NT2/D1 (cell line): ENCODE data around the gene FAF1.
"Not testable (repeated sequence)": the region's sequence is repeated elsewhere in the genome, so short reads cannot be mapped to it uniquely, and the experiment has no call there.

Experiments used
- DNase-seq: peaks from one replicate; pipeline ENCODE4 v3.0.0-alpha.2; 2011; ENCODE audit warnings: low read depth, low spot score
- H3K27me3 ChIP-seq: 2 replicates; pipeline ENCODE4 v1.6.0; 2011; ENCODE audit warnings: mild to moderate bottlenecking; ENCODE audit not compliant: insufficient read length, insufficient read depth
- H3K36me3 ChIP-seq: 2 replicates; pipeline ENCODE4 v1.6.1; 2011; ENCODE audit warnings: mild to moderate bottlenecking, low read length, mixed read lengths; ENCODE audit not compliant: insufficient read depth, insufficient read length
- H3K4me1 ChIP-seq: 2 replicates; pipeline ENCODE4 v1.5.1; 2011; ENCODE audit not compliant: insufficient read depth, insufficient read length
- H3K4me3 ChIP-seq: 2 replicates; pipeline ENCODE4 v1.5.1; 2011; ENCODE audit warnings: low read depth; ENCODE audit not compliant: insufficient read length
- H3K9ac ChIP-seq: 2 replicates; pipeline ENCODE4 v1.6.0; 2011; ENCODE audit warnings: low read depth; ENCODE audit not compliant: insufficient read length
- H3K9me3 ChIP-seq: 2 replicates; pipeline ENCODE4 v1.5.1; 2011; ENCODE audit warnings: mild to moderate bottlenecking, low read length; ENCODE audit not compliant: insufficient read depth
- SUZ12 ChIP-seq: IDR thresholded peaks from 2 replicates; pipeline ENCODE4 v1.6.1; 2011; ENCODE audit not compliant: insufficient read length, insufficient read depth; ENCODE audit errors: extremely low read depth
- YY1 ChIP-seq: IDR thresholded peaks from 2 replicates; pipeline ENCODE4 v1.6.1; 2011; ENCODE audit not compliant: insufficient read length, insufficient read depth
- ZNF274 ChIP-seq: IDR thresholded peaks from 2 replicates; pipeline ENCODE4 v1.6.1; 2011; ENCODE audit warnings: mild to moderate bottlenecking, low read depth, low read length

Gene FAF1

DNA sequence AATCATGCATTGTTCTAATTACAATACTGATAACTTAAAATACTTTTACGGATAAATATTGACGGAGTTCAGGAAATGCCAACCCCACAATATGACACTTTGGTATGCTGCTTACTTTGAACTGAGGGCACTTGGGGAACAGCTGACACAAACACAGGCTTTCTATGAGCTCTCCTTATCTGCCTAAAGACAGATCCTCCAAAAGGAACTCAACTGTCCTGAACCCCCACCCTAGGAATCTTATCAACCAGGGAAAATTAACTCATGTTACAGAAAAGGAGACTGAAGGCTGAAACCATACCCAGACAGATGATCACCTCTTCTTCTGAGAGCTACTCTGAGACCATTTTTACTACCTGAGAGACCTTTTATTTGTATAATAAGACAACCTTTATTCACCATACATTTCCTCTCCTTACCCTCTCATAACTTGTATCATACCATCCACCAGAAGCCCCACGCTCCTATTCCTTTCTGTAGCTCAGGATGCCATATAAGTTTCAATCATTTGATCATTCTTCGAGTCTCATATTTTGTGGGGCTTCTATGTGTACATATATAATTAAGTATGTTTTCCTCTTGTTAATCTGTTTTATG, 239.5 kb downstream of the FAF1 start:
- Histone ChIP-seq H3K9ac (no peak overlapping the region), H3K4me3 (no peak overlapping the region), H3K4me1 (no peaks in the 10 kb centered on the region), H3K27me3 (no peaks in the 10 kb centered on the region), H3K9me3 (peaks cover 11% of the 10 kb centered on the region; the same call in 1 of the 2 replicates), H3K36me3 (no peaks in the 10 kb centered on the region)
- TF ChIP-seq SUZ12: no peak
- no peak for TF ChIP-seq YY1
- TF ChIP-seq ZNF274: no peak
- no peak for DNase-seq

DNA sequence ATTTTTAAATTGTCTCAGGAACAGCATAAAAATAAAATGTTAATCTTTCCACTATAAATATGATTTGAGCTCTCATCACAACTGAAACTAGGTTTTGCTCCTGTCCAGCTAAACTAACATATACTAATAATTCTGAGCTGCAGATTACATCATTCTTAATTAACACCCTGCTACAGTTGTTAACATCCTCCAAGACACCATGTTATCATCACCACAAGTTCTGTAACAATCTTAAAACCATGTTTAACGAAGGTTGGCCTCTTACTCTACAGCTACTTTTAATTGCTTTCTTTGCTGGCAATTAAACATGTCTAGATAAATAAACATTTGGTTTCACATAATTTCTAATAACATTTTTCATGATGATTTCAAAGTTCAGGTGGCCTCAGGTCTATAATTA, 240.9 kb downstream of the FAF1 start:
- Histone ChIP-seq H3K9ac (no peak overlapping the region), H3K4me1 (no peaks in the 10 kb centered on the region), H3K4me3 (no peak overlapping the region), H3K27me3 (no peaks in the 10 kb centered on the region), H3K36me3 (no peaks in the 10 kb centered on the region), H3K9me3 (peaks cover 11% of the 10 kb centered on the region; the same call in 1 of the 2 replicates)
- TF ChIP-seq SUZ12 (no peak), YY1 (no peak), ZNF274 (no peak)
- no peak for DNase-seq

DNA sequence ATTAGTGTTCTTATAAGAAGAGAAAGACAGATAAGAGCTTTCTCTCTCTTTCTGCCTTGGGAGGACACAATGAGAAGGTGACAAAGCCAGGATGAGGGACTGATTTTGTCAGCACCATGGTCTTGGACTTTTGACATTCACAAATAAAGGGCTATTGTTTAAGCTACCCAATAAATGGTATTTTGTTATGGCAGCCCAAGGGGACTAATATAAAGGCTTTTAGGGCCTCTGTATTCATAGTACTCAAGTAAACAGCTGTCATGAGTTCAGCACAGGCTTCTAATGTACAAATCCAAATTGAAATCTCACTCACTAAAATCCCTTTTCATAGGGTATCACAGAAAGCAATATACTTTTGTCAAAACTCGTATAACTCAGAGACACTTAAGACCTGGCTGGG, 242.7 kb downstream of the FAF1 start:
- H3K27me3 ChIP-seq: no peaks in the 10 kb centered on the region
- TF ChIP-seq YY1: no peak
- no peak for TF ChIP-seq SUZ12
- no peak for TF ChIP-seq ZNF274
- H3K9ac ChIP-seq: no peak overlapping the region
- H3K4me3 ChIP-seq: no peak overlapping the region
- peaks cover 11% of the 10 kb centered on the region; the same call in 1 of the 2 replicates for H3K9me3 ChIP-seq
- no peaks in the 10 kb centered on the region for H3K4me1 ChIP-seq
- no peak for DNase-seq
- no peaks in the 10 kb centered on the region for H3K36me3 ChIP-seq

DNA sequence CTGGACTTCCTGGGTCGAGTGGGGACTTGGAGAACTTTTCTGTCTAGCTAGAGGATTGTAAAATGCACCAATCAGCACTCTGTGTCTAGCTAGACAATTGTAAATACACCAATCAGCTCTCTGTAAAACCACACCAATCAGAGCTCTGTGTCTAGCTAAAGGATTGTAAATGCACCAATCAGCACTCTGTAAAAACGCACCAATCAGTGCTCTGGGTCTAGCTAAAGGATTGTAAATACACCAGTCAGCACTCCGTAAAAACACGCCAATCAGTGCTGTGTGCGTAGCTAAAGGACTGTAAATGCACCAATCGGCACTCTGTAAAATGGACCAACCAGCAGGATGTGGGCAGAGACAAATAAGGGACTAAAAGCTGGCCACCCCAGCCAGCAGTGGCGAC, 243.6 kb downstream of the FAF1 start:
- peaks cover 11% of the 10 kb centered on the region; the same call in 1 of the 2 replicates for H3K9me3 ChIP-seq
- not testable (repeated sequence) for H3K4me1 ChIP-seq, H3K27me3 ChIP-seq, H3K36me3 ChIP-seq, H3K9ac ChIP-seq, DNase-seq, H3K4me3 ChIP-seq

DNA sequence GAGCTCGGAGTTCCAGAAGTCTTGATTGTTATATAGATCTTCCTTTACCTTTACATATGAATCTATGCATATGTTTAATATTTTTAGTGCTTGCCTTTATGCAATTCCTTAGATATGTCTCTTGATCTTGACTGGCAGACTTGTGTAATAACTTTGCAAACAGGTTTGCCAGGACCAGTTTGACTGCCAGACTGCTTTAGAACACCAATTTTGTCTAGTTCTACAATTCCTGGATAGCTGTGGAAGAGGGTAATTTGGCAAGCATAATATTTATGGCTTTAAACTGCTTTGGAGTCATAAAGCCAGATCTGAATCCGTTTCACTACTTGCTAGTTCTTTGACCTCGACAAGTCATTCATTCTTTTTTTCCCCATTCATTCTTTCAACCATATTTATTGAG, 250.0 kb downstream of the FAF1 start:
- no peaks in the 10 kb centered on the region for H3K9me3 ChIP-seq

GRCh38 chr1:50707824-50708223, 252.2 kb downstream of the FAF1 start:
- H3K9ac ChIP-seq: no peak overlapping the region
- H3K4me1 ChIP-seq: no peaks in the 10 kb centered on the region
- H3K36me3 ChIP-seq: no peaks in the 10 kb centered on the region
- no peak for TF ChIP-seq SUZ12
- TF ChIP-seq ZNF274: no peak
- TF ChIP-seq YY1: no peak
- no peak for DNase-seq
- H3K4me3 ChIP-seq: no peak overlapping the region
- H3K27me3 ChIP-seq: peaks cover 21% of the 10 kb centered on the region
- H3K9me3 ChIP-seq: no peaks in the 10 kb centered on the region

More for the DNA sequence above, 250.0 kb downstream of the FAF1 start:
- peaks cover 9% of the 10 kb centered on the region for H3K27me3 ChIP-seq
- no peak overlapping the region for H3K9ac ChIP-seq
- H3K4me3 ChIP-seq: no peak overlapping the region
- no peak for TF ChIP-seq ZNF274
- TF ChIP-seq SUZ12: no peak
- TF ChIP-seq YY1: no peak
- no peaks in the 10 kb centered on the region for H3K36me3 ChIP-seq
- H3K4me1 ChIP-seq: no peaks in the 10 kb centered on the region
- DNase-seq: no peak

- no peak for DNase-seq
- Histone ChIP-seq H3K4me3 (no peak overlapping the region), H3K9ac (no peak overlapping the region), H3K36me3 (no peaks in the 10 kb centered on the region), H3K9me3 (no peaks in the 10 kb centered on the region), H3K27me3 (peaks cover 41% of the 10 kb centered on the region), H3K4me1 (no peaks in the 10 kb centered on the region)
- TF ChIP-seq YY1 (no peak), ZNF274 (no peak), SUZ12 (no peak)
Observed at GRCh38 chr1:50705699-50706098, 254.4 kb downstream of the FAF1 start.

DNA sequence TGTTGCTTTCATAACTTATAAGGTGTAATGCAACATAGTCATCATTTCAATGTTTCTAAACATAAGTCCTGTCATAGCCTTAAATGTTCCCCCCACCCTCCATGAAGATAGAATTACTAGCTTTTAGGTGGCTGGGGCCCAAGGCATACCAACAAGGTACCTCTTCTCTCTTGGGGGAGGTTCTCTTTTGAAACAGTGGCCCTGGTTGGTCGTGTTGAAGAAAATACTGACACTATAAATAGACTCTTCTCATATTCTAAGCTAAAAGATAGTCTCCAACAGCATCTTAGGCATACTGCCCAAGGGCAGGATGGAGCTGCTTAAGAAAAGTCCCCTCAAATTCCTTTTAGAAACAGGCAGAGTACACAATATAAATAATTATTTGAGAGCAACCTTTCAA, 255.0 kb downstream of the FAF1 start:
- Histone ChIP-seq H3K27me3 (peaks cover 47% of the 10 kb centered on the region), H3K9me3 (no peaks in the 10 kb centered on the region), H3K36me3 (no peaks in the 10 kb centered on the region), H3K4me3 (no peak overlapping the region), H3K4me1 (no peaks in the 10 kb centered on the region), H3K9ac (no peak overlapping the region)
- no peak for DNase-seq
- no peak for TF ChIP-seq ZNF274
- no peak for TF ChIP-seq YY1
- no peak for TF ChIP-seq SUZ12
